Measurements from ENCODE around the gene NPIPA7.
"Not testable (repeated sequence)": the region's sequence is repeated elsewhere in the genome, so short reads cannot be mapped to it uniquely, and the experiment has no call there.

NPIPA7 gene

DNA sequence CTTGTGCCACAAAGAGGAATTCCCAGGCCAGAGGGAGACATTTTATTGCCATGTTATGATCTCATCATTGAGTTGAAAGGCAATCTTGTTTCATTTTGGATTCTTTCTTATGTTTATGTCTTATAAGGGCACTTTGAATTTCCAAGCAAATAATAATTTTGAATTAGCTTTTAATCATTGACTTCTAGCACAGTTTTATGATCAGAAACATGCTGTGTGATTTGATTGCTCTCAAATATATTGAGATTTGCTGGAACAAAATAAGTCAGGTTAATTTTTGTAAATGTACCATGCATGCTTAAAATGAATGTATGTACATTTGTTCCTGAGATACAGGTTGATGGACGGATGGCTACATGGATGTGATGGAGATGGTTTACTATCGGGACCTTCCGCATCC lies at the start of gene NPIPA7:
Gene NPIPA7 (plus strand): TSS at position 301 of the 400 bp plus-strand sequence. CDS start 105 bp downstream, outside the sequence.
- DNase-seq, result not testable (repeated sequence)

- not testable (repeated sequence) for DNase-seq
These were observed 47.5 kb upstream of the NPIPA7 start for GRCh38 chr16:16331466-16331865.

DNA sequence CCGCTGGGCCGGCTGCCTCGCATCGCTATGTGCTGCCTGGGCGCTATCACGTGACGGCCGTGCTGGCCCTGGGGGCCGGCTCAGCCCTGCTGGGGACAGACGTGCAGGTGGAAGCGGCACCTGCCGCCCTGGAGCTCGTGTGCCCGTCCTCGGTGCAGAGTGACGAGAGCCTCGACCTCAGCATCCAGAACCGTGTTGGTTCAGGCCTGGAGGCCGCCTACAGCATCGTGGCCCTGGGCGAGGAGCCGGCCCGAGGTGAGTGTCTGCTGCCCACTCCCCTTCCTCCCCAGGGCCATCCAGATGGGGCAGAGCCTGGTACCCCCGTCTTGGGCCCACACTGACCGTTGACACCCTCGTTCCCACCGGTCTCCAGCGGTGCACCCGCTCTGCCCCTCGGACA lies 21.4 kb upstream of the NPIPA7 start:
- not testable (repeated sequence) for DNase-seq

DNA sequence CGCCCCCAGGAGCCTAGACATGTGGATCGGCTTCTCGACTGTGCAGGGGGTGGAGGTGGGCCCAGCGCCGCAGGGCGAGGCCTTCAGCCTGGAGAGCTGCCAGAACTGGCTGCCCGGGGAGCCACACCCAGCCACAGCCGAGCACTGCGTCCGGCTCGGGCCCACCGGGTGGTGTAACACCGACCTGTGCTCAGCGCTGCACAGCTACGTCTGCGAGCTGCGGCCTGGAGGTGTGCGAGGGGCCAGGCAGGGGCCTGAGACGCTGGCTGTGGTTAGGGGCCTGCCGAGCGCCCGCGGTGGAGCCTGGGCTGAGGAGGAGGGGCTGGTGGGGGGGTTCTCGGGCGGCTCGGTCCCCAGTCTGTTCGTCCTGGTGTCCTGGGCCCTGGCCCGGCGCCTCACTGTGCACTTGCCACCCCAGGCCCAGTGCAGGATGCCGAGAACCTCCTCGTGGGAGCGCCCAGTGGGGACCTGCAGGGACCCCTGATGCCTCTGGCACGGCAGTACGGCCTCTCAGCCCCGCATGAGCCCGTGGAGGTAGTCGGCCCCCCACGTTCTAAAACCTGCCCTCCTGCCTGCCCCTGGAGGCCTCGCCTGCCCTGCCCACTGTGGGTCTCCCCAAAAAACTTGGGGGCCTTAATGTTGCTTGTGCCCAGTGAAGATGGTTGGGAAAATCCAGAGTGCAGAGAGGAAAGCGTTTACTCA lies 20.2 kb upstream of the NPIPA7 start:
- not testable (repeated sequence) for DNase-seq

DNA sequence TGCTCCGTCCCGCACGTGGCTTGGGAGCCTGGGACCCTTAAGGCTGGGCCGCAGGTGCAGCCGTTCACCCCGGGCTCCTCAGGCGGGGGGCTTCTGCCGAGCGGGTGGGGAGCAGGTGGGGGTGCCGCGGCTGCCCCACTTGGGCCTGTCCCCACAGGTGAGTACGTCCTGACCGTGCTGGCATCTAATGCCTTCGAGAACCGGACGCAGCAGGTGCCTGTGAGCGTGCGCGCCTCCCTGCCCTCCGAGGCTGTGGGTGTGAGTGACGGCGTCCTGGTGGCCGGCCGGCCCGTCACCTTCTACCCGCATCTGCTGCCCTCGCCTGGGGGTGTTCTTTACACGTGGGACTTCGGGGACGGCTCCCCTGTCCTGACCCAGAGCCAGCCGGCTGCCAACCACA lies 15.3 kb upstream of the NPIPA7 start:
- not testable (repeated sequence) for DNase-seq

GRCh38 chr16:16364100-16364499 lies 14.8 kb upstream of the NPIPA7 start:
- DNase-seq, result not testable (repeated sequence)

GRCh38 chr16:16364701-16365100 lies 14.2 kb upstream of the NPIPA7 start:
- DNase-seq, result not testable (repeated sequence)

- DNase-seq, result not testable (repeated sequence)
These were observed 13.6 kb upstream of the NPIPA7 start for GRCh38 chr16:16365319-16365718.

- not testable (repeated sequence) for DNase-seq
These were observed 13.1 kb upstream of the NPIPA7 start for GRCh38 chr16:16365851-16366250.

DNA sequence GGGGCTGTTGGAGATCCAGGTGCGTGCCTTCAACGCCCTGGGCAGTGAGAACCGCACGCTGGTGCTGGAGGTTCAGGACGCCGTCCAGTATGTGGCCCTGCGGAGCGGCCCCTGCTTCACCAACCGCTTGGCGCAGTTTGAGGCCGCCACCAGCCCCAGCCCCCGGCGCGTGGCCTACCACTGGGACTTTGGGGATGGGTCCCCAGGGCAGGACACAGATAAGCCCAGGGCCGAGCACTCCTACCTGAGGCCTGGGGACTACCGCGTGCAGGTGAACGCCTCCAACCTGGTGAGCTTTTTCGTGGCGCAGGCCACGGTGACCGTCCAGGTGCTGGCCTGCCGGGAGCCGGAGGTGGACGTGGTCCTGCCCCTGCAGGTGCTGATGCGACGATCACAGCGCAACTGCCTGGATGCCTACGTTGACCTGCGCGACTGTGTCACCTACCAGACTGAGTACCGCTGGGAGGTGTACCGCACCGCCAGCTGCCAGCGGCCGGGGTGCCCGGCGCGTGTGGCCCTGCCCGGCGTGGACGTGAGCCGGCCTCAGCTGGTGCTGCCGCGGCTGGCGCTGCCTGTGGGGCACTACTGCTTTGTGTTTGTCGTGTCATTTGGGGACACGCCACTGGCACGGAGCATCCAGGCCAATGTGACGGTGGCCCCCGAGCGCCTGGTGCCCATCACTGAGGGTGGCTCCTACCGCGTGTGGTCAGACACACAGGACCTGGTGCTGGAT lies 12.2 kb upstream of the NPIPA7 start:
- DNase-seq, result not testable (repeated sequence)

DNA sequence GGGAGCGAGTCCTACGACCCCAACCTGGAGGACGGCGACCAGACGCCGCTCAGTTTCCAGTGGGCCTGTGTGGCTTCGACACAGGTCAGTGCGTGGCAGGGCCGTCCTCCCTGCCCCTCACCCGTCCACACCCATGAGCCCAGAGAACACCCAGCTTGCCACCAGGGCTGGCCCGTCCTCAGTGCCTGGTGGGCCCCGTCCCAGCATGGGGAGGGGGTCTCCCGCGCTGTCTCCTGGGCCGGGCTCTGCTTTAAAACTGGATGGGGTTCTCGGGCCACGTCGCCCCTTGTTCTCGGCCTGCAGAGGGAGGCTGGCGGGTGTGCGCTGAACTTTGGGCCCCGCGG lies 11.7 kb upstream of the NPIPA7 start:
- not testable (repeated sequence) for DNase-seq

- DNase-seq, result not testable (repeated sequence)
These were observed 9.7 kb upstream of the NPIPA7 start for GRCh38 chr16:16369081-16369856.

GRCh38 chr16:16371136-16371735 lies 7.7 kb upstream of the NPIPA7 start:
- not testable (repeated sequence) for DNase-seq

DNA sequence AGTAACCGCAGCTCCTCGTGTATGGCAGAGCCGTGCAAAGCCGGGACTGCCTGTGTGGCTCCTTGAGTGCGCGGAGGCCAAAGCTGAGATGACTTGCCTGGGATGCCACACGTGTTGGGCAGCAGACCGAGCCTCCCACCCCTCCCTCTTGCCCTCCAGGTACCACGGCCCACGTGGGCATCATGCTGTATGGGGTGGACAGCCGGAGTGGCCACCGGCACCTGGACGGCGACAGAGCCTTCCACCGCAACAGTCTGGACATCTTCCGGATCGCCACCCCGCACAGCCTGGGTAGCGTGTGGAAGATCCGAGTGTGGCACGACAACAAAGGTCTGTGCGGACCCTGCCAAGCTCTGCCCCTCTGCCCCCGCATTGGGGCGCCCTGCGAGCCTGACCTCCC lies 4.7 kb upstream of the NPIPA7 start:
- DNase-seq, result not testable (repeated sequence)

DNA sequence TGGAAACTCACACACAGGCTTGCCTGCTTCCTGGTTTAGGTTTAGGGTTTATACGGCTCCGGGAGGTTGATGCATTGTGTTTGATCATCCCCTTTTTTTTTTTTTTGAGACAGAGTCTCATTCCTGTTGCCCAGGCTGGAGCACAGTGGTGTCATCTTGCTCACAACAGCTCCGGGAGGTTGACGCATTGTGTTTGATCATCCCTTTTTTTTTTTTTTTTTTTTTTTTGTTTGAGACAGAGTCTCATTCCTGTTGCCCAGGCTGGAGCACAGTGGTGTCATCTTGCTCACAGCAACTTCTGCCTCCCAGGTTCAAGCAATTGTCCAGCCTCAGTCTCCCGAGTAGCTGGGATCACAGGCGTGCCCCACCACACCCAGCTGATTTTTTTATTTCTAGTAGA lies 20.7 kb downstream of the NPIPA7 start:
- not testable (repeated sequence) for DNase-seq

DNA sequence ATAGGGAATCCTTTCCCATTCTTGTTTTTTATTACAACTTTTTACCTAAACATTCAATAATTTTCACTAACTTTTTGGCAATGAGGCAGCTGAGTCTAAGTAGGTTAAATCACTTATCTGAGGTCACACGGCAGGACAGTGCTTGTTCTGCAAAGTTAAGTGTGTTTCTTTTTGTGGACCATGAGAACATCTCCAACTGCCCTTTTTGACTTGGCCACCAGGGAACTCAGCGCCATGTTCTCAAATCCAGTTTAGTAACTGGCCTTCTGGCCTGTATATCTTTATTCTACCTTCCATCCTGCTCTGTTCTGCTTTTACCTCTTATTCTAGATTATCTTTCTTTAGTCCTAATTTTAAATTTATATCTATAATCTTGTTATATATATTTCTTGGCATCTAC lies 23.4 kb downstream of the NPIPA7 start:
- DNase-seq, result not testable (repeated sequence)

DNA sequence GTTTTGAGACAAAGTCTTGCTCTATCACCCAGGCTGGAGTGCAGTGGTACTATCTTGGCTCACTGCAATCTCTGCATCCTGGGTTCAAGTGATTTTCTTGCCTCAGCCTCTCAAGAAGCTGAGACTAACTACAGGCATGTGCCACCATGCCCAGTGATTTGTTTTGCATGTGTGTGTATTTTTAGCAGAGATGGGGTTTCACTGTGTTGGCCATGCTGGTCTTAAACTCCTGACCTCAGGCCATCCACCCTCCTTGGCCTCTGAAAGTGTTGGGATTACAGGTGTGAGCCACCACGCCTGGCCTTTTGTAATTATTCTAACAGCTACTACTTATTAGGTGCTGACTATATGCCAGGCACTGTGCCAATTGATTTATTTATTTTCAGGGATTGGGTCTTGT lies 25.3 kb downstream of the NPIPA7 start:
- not testable (repeated sequence) for DNase-seq

GRCh38 chr16:16405421-16405820 lies 26.5 kb downstream of the NPIPA7 start:
- DNase-seq, result not testable (repeated sequence)

GRCh38 chr16:16408430-16408829 lies 29.5 kb downstream of the NPIPA7 start:
- not testable (repeated sequence) for DNase-seq

GRCh38 chr16:16413773-16414172 lies 34.8 kb downstream of the NPIPA7 start:
- not testable (repeated sequence) for DNase-seq

- not testable (repeated sequence) for DNase-seq
These were observed 38.1 kb downstream of the NPIPA7 start for GRCh38 chr16:16417071-16417470.
